Liver (tissue), 3 donors: Measurements from ENCODE around the gene NIPSNAP2.

ENCODE experiments used
- EGR1 ChIP-seq, 2 donors: IDR thresholded peaks; 2 replicates each; pipeline ENCODE4 v1.6.1; 2016 to 2018; ENCODE audit warnings: antibody characterized with exemption in 2 of 2, low read depth in 2 of 2
- HNF4A ChIP-seq, 2 donors: conservative IDR thresholded peaks; 2 replicates each; pipeline ENCODE4 v1.6.1; 2016; ENCODE audit warnings: antibody characterized with exemption in 2 of 2, mild to moderate bottlenecking in 2 of 2
- JUND ChIP-seq, 2 donors: IDR thresholded peaks; 2 replicates each; pipeline ENCODE4 v1.6.1; 2016; ENCODE audit warnings: antibody characterized with exemption in 2 of 2
- MAX ChIP-seq: IDR thresholded peaks from 2 replicates; pipeline ENCODE4 v1.6.1; 2016; ENCODE audit warnings: antibody characterized with exemption
- RAD21 ChIP-seq, 2 donors: IDR thresholded peaks; 2 replicates each; pipeline ENCODE4 v1.6.1; 2016; ENCODE audit warnings: antibody characterized with exemption in 2 of 2, mild to moderate bottlenecking in 2 of 2
- RXRA ChIP-seq, 2 donors: IDR thresholded peaks; 2 replicates each; pipeline ENCODE4 v1.6.1; 2017 to 2018; ENCODE audit warnings: antibody characterized with exemption in 2 of 2, mild to moderate bottlenecking in 1 of 2
- SP1 ChIP-seq: IDR thresholded peaks from 2 replicates; pipeline ENCODE4 v1.6.1; 2018; ENCODE audit warnings: antibody characterized with exemption, mild to moderate bottlenecking
- TAF1 ChIP-seq: conservative IDR thresholded peaks from 2 replicates; pipeline ENCODE4 v1.6.1; 2016; ENCODE audit warnings: antibody characterized with exemption, mild to moderate bottlenecking
- YY1 ChIP-seq: IDR thresholded peaks from 2 replicates; pipeline ENCODE4 v1.6.1; 2016; ENCODE audit warnings: antibody characterized with exemption, mild to moderate bottlenecking
- TF ChIP-seq, protein P1 (sequence below): fragments of 150-350 bp; IDR thresholded peaks from 2 replicates; pipeline ENCODE4 v1.5.1; 2017; ENCODE audit warnings: improper control_type of control experiment, low read depth, low read length; ENCODE audit not compliant: missing input control
- TF ChIP-seq, protein P2 (sequence below): IDR thresholded peaks from 2 replicates; pipeline ENCODE4 v1.6.1; 2016; ENCODE audit warnings: antibody characterized with exemption
- TF ChIP-seq, protein P3 (sequence below): IDR thresholded peaks from 2 replicates; pipeline ENCODE4 v1.6.1; 2016; ENCODE audit warnings: antibody characterized with exemption, mild to moderate bottlenecking
- TF ChIP-seq, protein P4 (sequence below): IDR thresholded peaks from 2 replicates; pipeline ENCODE4 v1.6.1; 2016; ENCODE audit warnings: antibody characterized with exemption
- donor health status: healthy.
- donor health status: healthy.

DNA sequence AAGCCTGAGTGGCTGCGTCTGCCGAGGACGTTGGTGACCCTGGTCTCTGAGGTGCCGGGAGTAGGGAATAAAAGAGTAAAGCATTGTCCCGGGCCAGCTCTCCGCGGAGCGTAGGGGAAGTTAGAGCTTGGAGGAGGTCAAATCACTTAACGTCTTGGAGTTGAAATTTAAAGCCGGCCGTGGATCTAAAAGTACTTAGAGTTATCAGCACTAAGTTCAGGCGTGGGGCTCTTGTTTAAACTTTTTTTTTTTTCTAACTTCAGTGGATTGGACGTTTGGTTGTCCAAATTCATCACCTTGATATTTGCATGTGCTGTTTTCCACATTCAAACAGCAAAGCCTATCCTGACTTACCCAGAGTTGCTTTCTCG, 700 bp downstream of the NIPSNAP2 start:
- TF ChIP-seq, protein P1, sequence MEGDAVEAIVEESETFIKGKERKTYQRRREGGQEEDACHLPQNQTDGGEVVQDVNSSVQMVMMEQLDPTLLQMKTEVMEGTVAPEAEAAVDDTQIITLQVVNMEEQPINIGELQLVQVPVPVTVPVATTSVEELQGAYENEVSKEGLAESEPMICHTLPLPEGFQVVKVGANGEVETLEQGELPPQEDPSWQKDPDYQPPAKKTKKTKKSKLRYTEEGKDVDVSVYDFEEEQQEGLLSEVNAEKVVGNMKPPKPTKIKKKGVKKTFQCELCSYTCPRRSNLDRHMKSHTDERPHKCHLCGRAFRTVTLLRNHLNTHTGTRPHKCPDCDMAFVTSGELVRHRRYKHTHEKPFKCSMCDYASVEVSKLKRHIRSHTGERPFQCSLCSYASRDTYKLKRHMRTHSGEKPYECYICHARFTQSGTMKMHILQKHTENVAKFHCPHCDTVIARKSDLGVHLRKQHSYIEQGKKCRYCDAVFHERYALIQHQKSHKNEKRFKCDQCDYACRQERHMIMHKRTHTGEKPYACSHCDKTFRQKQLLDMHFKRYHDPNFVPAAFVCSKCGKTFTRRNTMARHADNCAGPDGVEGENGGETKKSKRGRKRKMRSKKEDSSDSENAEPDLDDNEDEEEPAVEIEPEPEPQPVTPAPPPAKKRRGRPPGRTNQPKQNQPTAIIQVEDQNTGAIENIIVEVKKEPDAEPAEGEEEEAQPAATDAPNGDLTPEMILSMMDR, result no peak
- TF ChIP-seq TAF1, result no peak
- TF ChIP-seq, protein P2, sequence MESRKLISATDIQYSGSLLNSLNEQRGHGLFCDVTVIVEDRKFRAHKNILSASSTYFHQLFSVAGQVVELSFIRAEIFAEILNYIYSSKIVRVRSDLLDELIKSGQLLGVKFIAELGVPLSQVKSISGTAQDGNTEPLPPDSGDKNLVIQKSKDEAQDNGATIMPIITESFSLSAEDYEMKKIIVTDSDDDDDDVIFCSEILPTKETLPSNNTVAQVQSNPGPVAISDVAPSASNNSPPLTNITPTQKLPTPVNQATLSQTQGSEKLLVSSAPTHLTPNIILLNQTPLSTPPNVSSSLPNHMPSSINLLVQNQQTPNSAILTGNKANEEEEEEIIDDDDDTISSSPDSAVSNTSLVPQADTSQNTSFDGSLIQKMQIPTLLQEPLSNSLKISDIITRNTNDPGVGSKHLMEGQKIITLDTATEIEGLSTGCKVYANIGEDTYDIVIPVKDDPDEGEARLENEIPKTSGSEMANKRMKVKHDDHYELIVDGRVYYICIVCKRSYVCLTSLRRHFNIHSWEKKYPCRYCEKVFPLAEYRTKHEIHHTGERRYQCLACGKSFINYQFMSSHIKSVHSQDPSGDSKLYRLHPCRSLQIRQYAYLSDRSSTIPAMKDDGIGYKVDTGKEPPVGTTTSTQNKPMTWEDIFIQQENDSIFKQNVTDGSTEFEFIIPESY, result no peak
- TF ChIP-seq, protein P3, sequence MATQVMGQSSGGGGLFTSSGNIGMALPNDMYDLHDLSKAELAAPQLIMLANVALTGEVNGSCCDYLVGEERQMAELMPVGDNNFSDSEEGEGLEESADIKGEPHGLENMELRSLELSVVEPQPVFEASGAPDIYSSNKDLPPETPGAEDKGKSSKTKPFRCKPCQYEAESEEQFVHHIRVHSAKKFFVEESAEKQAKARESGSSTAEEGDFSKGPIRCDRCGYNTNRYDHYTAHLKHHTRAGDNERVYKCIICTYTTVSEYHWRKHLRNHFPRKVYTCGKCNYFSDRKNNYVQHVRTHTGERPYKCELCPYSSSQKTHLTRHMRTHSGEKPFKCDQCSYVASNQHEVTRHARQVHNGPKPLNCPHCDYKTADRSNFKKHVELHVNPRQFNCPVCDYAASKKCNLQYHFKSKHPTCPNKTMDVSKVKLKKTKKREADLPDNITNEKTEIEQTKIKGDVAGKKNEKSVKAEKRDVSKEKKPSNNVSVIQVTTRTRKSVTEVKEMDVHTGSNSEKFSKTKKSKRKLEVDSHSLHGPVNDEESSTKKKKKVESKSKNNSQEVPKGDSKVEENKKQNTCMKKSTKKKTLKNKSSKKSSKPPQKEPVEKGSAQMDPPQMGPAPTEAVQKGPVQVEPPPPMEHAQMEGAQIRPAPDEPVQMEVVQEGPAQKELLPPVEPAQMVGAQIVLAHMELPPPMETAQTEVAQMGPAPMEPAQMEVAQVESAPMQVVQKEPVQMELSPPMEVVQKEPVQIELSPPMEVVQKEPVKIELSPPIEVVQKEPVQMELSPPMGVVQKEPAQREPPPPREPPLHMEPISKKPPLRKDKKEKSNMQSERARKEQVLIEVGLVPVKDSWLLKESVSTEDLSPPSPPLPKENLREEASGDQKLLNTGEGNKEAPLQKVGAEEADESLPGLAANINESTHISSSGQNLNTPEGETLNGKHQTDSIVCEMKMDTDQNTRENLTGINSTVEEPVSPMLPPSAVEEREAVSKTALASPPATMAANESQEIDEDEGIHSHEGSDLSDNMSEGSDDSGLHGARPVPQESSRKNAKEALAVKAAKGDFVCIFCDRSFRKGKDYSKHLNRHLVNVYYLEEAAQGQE, result no peak
- TF ChIP-seq JUND (IDR thresholded peaks at IDR 0.05), result no peak
- TF ChIP-seq MAX, result no peak
- no peak for TF ChIP-seq EGR1 (IDR thresholded peaks at IDR 0.05; ENCODE audit: low read depth in 2 of 2)
- no peak for TF ChIP-seq HNF4A (conservative IDR thresholded peaks at IDR 0.05)
- no peak for TF ChIP-seq SP1
- TF ChIP-seq, protein P4, sequence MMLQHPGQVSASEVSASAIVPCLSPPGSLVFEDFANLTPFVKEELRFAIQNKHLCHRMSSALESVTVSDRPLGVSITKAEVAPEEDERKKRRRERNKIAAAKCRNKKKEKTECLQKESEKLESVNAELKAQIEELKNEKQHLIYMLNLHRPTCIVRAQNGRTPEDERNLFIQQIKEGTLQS, result no peak
- no peak for TF ChIP-seq YY1
- TF ChIP-seq RAD21 (IDR thresholded peaks at IDR 0.05), result no peak
- TF ChIP-seq RXRA (IDR thresholded peaks at IDR 0.05), result no peak
